HCT116 (cell line): ENCODE data around the gene NECAP2. TPM values are rescaled to one million over a fixed set of nuclear protein-coding genes. Genes with fewer than 3 reads are reported as not detected.

Experiments used
- ATAC-seq: fragments of 200-7000 bp; cut with Tn5 transposase; 2 replicates; pipeline ENCODE4 v1.9.1; 2020; ENCODE audit warnings: mild to moderate bottlenecking, moderate library complexity
- BruUV-seq: library from RNA; stranded (reverse); fragments of 400-500 nt; replicated peaks from 2 replicates; lab custom pipeline; 2021; lab: Mats Ljungman, UMichigan
- CTCF ChIA-PET: fragments of 300-600 bp; sonication (Branson Sonifier 250); formaldehyde crosslinking; loops from one replicate; lab custom pipeline; 2021; ENCODE audit warnings: antibody characterized with exemption; lab: Charles Lee
- POLR2A ChIA-PET: fragments of 300-600, 350-600 bp; sonication (Branson Sonifier 250); formaldehyde crosslinking; loops from one replicate; lab custom pipeline; 2021; ENCODE audit warnings: antibody characterized with exemption; lab: Charles Lee
- RAD21 ChIA-PET, 2 experiments: fragments of 300-600 bp; sonication (Branson Sonifier 250); formaldehyde crosslinking; loops; one replicate each; lab custom pipeline; 2023; ENCODE audit warnings: low total read pairs in 2 of 2; ENCODE audit not compliant: uncharacterized antibody in 2 of 2, unreplicated experiment in 2 of 2, low non-redundant PET in 1 of 2; lab: Charles Lee
- DNase-seq: peaks from one replicate; pipeline ENCODE4 v3.0.0-alpha.2; 2010; ENCODE audit warnings: low read depth, low spot score
- H2AFZ ChIP-seq: fragments of 200-600 bp; shearing (Covaris generic), sonication (generic); 2 replicates; pipeline ENCODE4 v1.6.1; 2017; ENCODE audit warnings: low read depth, mixed run types, mixed read lengths, antibody characterized with exemption, low read length; ENCODE audit not compliant: poor library complexity, severe bottlenecking
- H3K27ac ChIP-seq: 2 replicates; pipeline ENCODE4 v1.5.1; 2012; ENCODE audit warnings: low read depth, low read length
- H3K27me3 ChIP-seq: fragments of 200-600 bp; sonication (generic); 2 replicates; pipeline ENCODE4 v1.6.1; 2016; ENCODE audit warnings: mixed run types, low read length, mixed read lengths; ENCODE audit not compliant: insufficient read depth
- H3K36me3 ChIP-seq, 2 experiments: fragments of 200-500 bp in 1 of 2; fragments of 200-600 bp in 1 of 2; sonication (Bioruptor generic) in 1 of 2; sonication (generic) in 1 of 2; 2 replicates each; pipeline versions ENCODE4 v1.5.1 to v1.6.1; 2014 to 2016; ENCODE audit warnings: low read length in 2 of 2, inconsistent platforms in 1 of 2, mixed read lengths in 1 of 2, mixed run types in 1 of 2; ENCODE audit not compliant: insufficient read depth in 2 of 2, control insufficient read depth in 1 of 2
- H3K4me1 ChIP-seq, 2 experiments: fragments of 200-600 bp in 1 of 2; sonication (generic) in 1 of 2; 2 replicates each; pipeline versions ENCODE4 v1.5.1 to v1.6.1; 2012 to 2017; ENCODE audit warnings: low read length in 2 of 2, inconsistent platforms in 1 of 2, mild to moderate bottlenecking in 1 of 2, mixed read lengths in 1 of 2, mixed run types in 1 of 2, moderate library complexity in 1 of 2; ENCODE audit not compliant: insufficient read depth in 2 of 2, control insufficient read depth in 1 of 2
- H3K4me2 ChIP-seq: fragments of 200-600 bp; sonication (generic); 2 replicates; pipeline ENCODE4 v1.6.1; 2017; ENCODE audit warnings: mixed run types, low read length, mixed read lengths
- H3K4me3 ChIP-seq, 2 experiments: fragments of 200-600 bp in 1 of 2; sonication (generic) in 1 of 2; replicated peaks in 1 of 2; 2 replicates each; pipeline ENCODE4 v1.5.1; 2011 to 2016; ENCODE audit warnings: low read length in 2 of 2, control low read depth in 1 of 2, low read depth in 1 of 2, mild to moderate bottlenecking in 1 of 2, mixed read lengths in 1 of 2, mixed run types in 1 of 2
- H3K79me2 ChIP-seq: fragments of 200-600 bp; sonication (generic); 2 replicates; pipeline ENCODE4 v1.6.1; 2017; ENCODE audit warnings: mild to moderate bottlenecking, mixed run types, low read length, moderate library complexity, mixed read lengths; ENCODE audit not compliant: insufficient read depth
- H3K9ac ChIP-seq: fragments of 200-600 bp; sonication (generic); 2 replicates; pipeline ENCODE4 v1.6.1; 2016; ENCODE audit warnings: low read length, mixed read lengths
- H3K9me2 ChIP-seq: fragments of 200-600 bp; sonication (generic), shearing (Covaris generic); 2 replicates; pipeline ENCODE4 v1.6.1; 2017; ENCODE audit warnings: mixed run types, mild to moderate bottlenecking, moderate library complexity; ENCODE audit not compliant: insufficient read depth
- H3K9me3 ChIP-seq, 2 experiments: fragments of 200-500 bp in 1 of 2; fragments of 200-600 bp in 1 of 2; sonication (Bioruptor generic) in 1 of 2; sonication (generic) in 1 of 2; 2 replicates each; pipeline ENCODE4 v1.6.1; 2014 to 2017; ENCODE audit warnings: low read length in 2 of 2, mixed read lengths in 2 of 2, inconsistent platforms in 1 of 2, low read depth in 1 of 2, mild to moderate bottlenecking in 1 of 2, mixed run types in 1 of 2, moderate library complexity in 1 of 2; ENCODE audit not compliant: control insufficient read depth in 1 of 2, insufficient read depth in 1 of 2
- H4K20me1 ChIP-seq: fragments of 200-600 bp; sonication (generic), shearing (Covaris generic); 2 replicates; pipeline ENCODE4 v1.6.1; 2017; ENCODE audit warnings: mixed run types, mild to moderate bottlenecking, moderate library complexity; ENCODE audit not compliant: insufficient read depth
- CBX3 ChIP-seq: IDR thresholded peaks from 2 replicates; pipeline ENCODE4 v1.6.1; 2012; ENCODE audit warnings: low read depth
- EGR1 ChIP-seq: IDR thresholded peaks from 2 replicates; pipeline ENCODE4 v1.6.1; 2012; ENCODE audit warnings: low read depth
- EZH2 ChIP-seq: fragments of 200-600 bp; sonication (generic); IDR thresholded peaks from 2 replicates; pipeline ENCODE4 v1.6.1; 2017; ENCODE audit warnings: antibody characterized with exemption, mixed run types
- FOSL1 ChIP-seq: IDR thresholded peaks from 2 replicates; pipeline ENCODE4 v1.6.1; 2012; ENCODE audit warnings: low read depth
- POLR2AphosphoS5 ChIP-seq: IDR thresholded peaks from 2 replicates; pipeline ENCODE4 v1.6.1; 2011; ENCODE audit warnings: mild to moderate bottlenecking, low read depth, low read length, moderate library complexity
- SP1 ChIP-seq: IDR thresholded peaks from 2 replicates; pipeline ENCODE4 v1.6.1; 2012; ENCODE audit warnings: low read depth
- SRF ChIP-seq: IDR thresholded peaks from 2 replicates; pipeline ENCODE4 v1.6.1; 2012; ENCODE audit warnings: low read depth
- TCF7L2 ChIP-seq: IDR thresholded peaks from 2 replicates; pipeline ENCODE4 v1.7.0; 2011; ENCODE audit warnings: borderline replicate concordance, inconsistent platforms; ENCODE audit not compliant: insufficient read depth, insufficient read length; ENCODE audit errors: extremely low read depth
- YY1 ChIP-seq: IDR thresholded peaks from 2 replicates; pipeline ENCODE4 v1.6.1; 2011; ENCODE audit warnings: low read length, low read depth, moderate library complexity, mild to moderate bottlenecking; ENCODE audit not compliant: insufficient replicate concordance; ENCODE audit errors: extremely low read depth
- ZNF274 ChIP-seq: fragments of 200-500 bp; sonication (Bioruptor generic); IDR thresholded peaks from 2 replicates; pipeline ENCODE4 v1.6.1; 2014; ENCODE audit warnings: mild to moderate bottlenecking, low read depth, low read length, inconsistent platforms
- intact Hi-C: fragments of 100-400 bp; cut with micrococcal nuclease; formaldehyde crosslinking; loops from 2 replicates; pipeline ENCODE4 v1.10.0; 2022
- total RNA-seq: library from RNA; stranded (reverse); gene quantifications from one replicate; pipeline ENCODE4 v1.2.1, GENCODE V29; 2021; ENCODE audit not compliant: unreplicated experiment
- TF ChIP-seq, protein P1 (sequence below): IDR thresholded peaks from 2 replicates; pipeline ENCODE4 v1.6.1; 2012
- TF ChIP-seq, protein P2 (sequence below), 3 experiments: fragments of 200-600 bp in 1 of 3; sonication (generic) in 1 of 3; IDR thresholded peaks in 2 of 3; conservative IDR thresholded peaks in 1 of 3; 2 replicates each; pipeline ENCODE4 v1.5.1; 2012 to 2017; ENCODE audit warnings: low read depth in 2 of 3, low read length in 2 of 3, antibody characterized with exemption in 1 of 3, borderline replicate concordance in 1 of 3, control low read depth in 1 of 3, mild to moderate bottlenecking in 1 of 3, mixed read lengths in 1 of 3, mixed run types in 1 of 3, moderate library complexity in 1 of 3; ENCODE audit not compliant: insufficient read depth in 1 of 3
- TF ChIP-seq, protein P3 (sequence below): IDR thresholded peaks from 2 replicates; pipeline ENCODE4 v1.6.1; 2012; ENCODE audit warnings: low read depth

NECAP2 gene
- total RNA-seq, 1 experiment from 2014 or later: 35.5 TPM

DNA sequence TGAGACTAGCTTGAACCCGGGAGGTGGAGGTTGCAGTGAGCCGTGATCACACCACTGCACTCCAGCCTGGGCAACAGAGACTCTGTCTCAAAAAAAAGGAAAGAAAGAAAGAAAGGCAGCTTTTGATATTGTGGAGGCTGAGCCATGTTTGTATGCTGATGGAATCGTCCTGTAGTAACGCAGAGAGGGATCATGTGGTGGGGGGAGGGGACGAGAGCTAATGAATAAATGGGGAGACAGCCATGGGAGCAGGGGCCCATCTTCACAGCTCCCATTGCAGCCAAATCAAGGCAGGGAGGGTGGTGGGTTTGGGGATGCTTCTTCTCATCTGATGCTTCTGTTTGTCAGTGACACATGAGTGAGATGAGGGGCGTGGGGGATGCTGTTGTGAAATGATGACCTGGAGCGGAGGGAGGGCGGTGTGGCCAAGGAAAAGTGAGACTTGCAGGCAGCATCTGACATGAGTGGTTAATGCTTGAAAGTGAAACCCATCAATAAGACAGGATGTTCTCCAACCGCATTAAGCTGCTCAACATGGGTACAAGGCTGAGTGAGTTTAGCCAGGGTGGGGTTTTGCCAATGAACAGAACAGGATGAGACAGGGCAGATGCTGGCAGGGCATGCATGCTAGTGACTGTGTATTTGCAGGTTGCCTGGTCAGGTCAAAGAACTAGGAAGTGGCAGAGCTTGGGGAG lies 20.0 kb upstream of the NECAP2 start:
- TF ChIP-seq FOSL1 (no peak), POLR2AphosphoS5 (no peak)
- Histone ChIP-seq H3K4me2 (no peak overlapping the region), H4K20me1 (no peaks in the 10 kb centered on the region), H3K4me3 (no peak overlapping the region), H3K9ac (no peak overlapping the region), H3K4me1 (peaks cover 0 to 16% of the 10 kb centered on the region in 2 experiments; a peak in 2 of 4 replicates), H2AFZ (no peak overlapping the region), H3K9me3 (no peaks in the 10 kb centered on the region), H3K79me2 (no peaks in the 10 kb centered on the region), H3K36me3 (no peaks in the 10 kb centered on the region), H3K27me3 (no peaks in the 10 kb centered on the region), H3K27ac (no peak overlapping the region), H3K9me2 (no peaks in the 10 kb centered on the region)
- ATAC-seq (no peak), DNase-seq (no peak)
- ChIA-PET CTCF (no interaction called here), POLR2A (no interaction called here), RAD21 (no interaction called here)
- intact Hi-C loops: no loop called here
- no TSS peak for BruUV-seq

GRCh38 chr1:16421201-16421600 lies 19.3 kb upstream of the NECAP2 start:
- POLR2A ChIA-PET: no interaction called here
- H4K20me1 ChIP-seq: no peaks in the 10 kb centered on the region
- TF ChIP-seq EZH2 (no peak), CBX3 (no peak), SP1 (no peak), SRF (no peak), ZNF274 (no peak), POLR2AphosphoS5 (no peak), FOSL1 (no peak), EGR1 (no peak), YY1 (no peak), TCF7L2 (no peak)
- TF ChIP-seq, protein P1, sequence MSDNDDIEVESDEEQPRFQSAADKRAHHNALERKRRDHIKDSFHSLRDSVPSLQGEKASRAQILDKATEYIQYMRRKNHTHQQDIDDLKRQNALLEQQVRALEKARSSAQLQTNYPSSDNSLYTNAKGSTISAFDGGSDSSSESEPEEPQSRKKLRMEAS: no peak
- TF ChIP-seq, protein P2, sequence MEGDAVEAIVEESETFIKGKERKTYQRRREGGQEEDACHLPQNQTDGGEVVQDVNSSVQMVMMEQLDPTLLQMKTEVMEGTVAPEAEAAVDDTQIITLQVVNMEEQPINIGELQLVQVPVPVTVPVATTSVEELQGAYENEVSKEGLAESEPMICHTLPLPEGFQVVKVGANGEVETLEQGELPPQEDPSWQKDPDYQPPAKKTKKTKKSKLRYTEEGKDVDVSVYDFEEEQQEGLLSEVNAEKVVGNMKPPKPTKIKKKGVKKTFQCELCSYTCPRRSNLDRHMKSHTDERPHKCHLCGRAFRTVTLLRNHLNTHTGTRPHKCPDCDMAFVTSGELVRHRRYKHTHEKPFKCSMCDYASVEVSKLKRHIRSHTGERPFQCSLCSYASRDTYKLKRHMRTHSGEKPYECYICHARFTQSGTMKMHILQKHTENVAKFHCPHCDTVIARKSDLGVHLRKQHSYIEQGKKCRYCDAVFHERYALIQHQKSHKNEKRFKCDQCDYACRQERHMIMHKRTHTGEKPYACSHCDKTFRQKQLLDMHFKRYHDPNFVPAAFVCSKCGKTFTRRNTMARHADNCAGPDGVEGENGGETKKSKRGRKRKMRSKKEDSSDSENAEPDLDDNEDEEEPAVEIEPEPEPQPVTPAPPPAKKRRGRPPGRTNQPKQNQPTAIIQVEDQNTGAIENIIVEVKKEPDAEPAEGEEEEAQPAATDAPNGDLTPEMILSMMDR (IDR thresholded peaks at IDR 0.05 in 2 of 3, conservative IDR thresholded peaks at IDR 0.05 in 1 of 3; ENCODE audit: borderline replicate concordance in 1 of 3, insufficient read depth in 1 of 3, low read depth in 2 of 3, low read length in 2 of 3): no peak
- TF ChIP-seq, protein P3, sequence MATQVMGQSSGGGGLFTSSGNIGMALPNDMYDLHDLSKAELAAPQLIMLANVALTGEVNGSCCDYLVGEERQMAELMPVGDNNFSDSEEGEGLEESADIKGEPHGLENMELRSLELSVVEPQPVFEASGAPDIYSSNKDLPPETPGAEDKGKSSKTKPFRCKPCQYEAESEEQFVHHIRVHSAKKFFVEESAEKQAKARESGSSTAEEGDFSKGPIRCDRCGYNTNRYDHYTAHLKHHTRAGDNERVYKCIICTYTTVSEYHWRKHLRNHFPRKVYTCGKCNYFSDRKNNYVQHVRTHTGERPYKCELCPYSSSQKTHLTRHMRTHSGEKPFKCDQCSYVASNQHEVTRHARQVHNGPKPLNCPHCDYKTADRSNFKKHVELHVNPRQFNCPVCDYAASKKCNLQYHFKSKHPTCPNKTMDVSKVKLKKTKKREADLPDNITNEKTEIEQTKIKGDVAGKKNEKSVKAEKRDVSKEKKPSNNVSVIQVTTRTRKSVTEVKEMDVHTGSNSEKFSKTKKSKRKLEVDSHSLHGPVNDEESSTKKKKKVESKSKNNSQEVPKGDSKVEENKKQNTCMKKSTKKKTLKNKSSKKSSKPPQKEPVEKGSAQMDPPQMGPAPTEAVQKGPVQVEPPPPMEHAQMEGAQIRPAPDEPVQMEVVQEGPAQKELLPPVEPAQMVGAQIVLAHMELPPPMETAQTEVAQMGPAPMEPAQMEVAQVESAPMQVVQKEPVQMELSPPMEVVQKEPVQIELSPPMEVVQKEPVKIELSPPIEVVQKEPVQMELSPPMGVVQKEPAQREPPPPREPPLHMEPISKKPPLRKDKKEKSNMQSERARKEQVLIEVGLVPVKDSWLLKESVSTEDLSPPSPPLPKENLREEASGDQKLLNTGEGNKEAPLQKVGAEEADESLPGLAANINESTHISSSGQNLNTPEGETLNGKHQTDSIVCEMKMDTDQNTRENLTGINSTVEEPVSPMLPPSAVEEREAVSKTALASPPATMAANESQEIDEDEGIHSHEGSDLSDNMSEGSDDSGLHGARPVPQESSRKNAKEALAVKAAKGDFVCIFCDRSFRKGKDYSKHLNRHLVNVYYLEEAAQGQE: no peak
- no peaks in the 10 kb centered on the region for H3K9me3 ChIP-seq
- H3K9me2 ChIP-seq: no peaks in the 10 kb centered on the region
- no peaks in the 10 kb centered on the region for H3K36me3 ChIP-seq
- CTCF ChIA-PET: no interaction called here
- H3K4me2 ChIP-seq: no peak overlapping the region
- no peaks in the 10 kb centered on the region for H3K79me2 ChIP-seq
- no peak overlapping the region for H2AFZ ChIP-seq
- H3K27me3 ChIP-seq: no peaks in the 10 kb centered on the region
- H3K4me3 ChIP-seq: no peak overlapping the region
- BruUV-seq: no TSS peak
- intact Hi-C loops: no loop called here
- RAD21 ChIA-PET: no interaction called here
- no peak overlapping the region for H3K27ac ChIP-seq
- H3K9ac ChIP-seq: no peak overlapping the region
- ATAC-seq (no peak), DNase-seq (no peak)
- H3K4me1 ChIP-seq: peaks cover 0 to 16% of the 10 kb centered on the region in 2 experiments; a peak in 2 of 4 replicates
